Measurements from ENCODE around the gene MYO1H.

- TF ChIP-seq, protein P1, sequence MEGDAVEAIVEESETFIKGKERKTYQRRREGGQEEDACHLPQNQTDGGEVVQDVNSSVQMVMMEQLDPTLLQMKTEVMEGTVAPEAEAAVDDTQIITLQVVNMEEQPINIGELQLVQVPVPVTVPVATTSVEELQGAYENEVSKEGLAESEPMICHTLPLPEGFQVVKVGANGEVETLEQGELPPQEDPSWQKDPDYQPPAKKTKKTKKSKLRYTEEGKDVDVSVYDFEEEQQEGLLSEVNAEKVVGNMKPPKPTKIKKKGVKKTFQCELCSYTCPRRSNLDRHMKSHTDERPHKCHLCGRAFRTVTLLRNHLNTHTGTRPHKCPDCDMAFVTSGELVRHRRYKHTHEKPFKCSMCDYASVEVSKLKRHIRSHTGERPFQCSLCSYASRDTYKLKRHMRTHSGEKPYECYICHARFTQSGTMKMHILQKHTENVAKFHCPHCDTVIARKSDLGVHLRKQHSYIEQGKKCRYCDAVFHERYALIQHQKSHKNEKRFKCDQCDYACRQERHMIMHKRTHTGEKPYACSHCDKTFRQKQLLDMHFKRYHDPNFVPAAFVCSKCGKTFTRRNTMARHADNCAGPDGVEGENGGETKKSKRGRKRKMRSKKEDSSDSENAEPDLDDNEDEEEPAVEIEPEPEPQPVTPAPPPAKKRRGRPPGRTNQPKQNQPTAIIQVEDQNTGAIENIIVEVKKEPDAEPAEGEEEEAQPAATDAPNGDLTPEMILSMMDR (IDR thresholded peaks at IDR 0.05), result no peak
- TF ChIP-seq POLR2A (IDR thresholded peaks at IDR 0.05; ENCODE audit: low read depth), result no peak
Measured at GRCh38 chr12:109423392-109423791, 75.7 kb downstream of the MYO1H start.
